ENCODE results near the gene RASSF3.

GRCh38 chr12:64585104-64585503 is 25.2 kb upstream of the RASSF3 start:
- TF ChIP-seq CTCF (CRISPR knock-in tag; IDR thresholded peaks at IDR 0.05) (no peak), RCOR2 (CRISPR knock-in tag; IDR thresholded peaks at IDR 0.05) (no peak), SKIL (CRISPR knock-in tag; IDR thresholded peaks at IDR 0.05; ENCODE audit: borderline replicate concordance) (no peak), ZBTB25 (CRISPR knock-in tag; IDR thresholded peaks at IDR 0.05) (no peak), ZNF224 (CRISPR knock-in tag; IDR thresholded peaks at IDR 0.05) (no peak), GPBP1L1 (CRISPR knock-in tag; IDR thresholded peaks at IDR 0.05) (no peak), ATF1 (CRISPR knock-in tag; IDR thresholded peaks at IDR 0.05) (no peak), MXI1 (IDR thresholded peaks at IDR 0.05; ENCODE audit: borderline replicate concordance, low read depth, low read length) (no peak), SP1 (IDR thresholded peaks at IDR 0.05) (no peak), SP1 (CRISPR knock-in tag; IDR thresholded peaks at IDR 0.05) (no peak), EP300 (IDR thresholded peaks at IDR 0.05; ENCODE audit: low read depth in 2 of 2, low read length in 2 of 2) (no peak), EP300 (CRISPR knock-in tag; IDR thresholded peaks at IDR 0.05; ENCODE audit: borderline replicate concordance) (no peak)

Measured in HepG2 (cell line).